Liver (tissue), 2 donors: ENCODE measurements around the gene NELL1.

ENCODE experiments used
- JUND ChIP-seq, 2 donors: IDR thresholded peaks; 2 replicates each; pipeline ENCODE4 v1.6.1; 2016; ENCODE audit warnings: antibody characterized with exemption in 2 of 2
- TF ChIP-seq, protein P1 (sequence below): IDR thresholded peaks from 2 replicates; pipeline ENCODE4 v1.6.1; 2016; ENCODE audit warnings: antibody characterized with exemption
- donor health status: healthy.

DNA sequence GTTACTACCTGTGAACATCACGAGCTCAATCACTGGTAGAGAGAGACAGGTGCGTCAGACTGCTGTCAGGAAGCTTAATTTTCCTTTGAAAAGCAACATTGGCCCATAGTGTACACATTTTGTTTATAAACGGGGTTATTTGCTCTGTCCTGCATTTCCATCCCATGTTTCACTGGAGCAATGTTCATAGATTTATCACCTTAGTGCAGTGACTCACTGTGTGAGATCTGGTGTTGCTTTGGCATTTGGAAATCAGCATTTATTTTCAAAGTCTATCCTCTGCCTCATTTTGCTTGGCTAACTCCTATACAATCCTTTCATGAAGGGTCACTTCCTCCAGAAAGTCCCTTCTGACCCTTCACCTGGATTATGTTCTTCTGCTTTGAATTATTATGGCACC is 529.1 kb downstream of the NELL1 start:
- TF ChIP-seq, protein P1, sequence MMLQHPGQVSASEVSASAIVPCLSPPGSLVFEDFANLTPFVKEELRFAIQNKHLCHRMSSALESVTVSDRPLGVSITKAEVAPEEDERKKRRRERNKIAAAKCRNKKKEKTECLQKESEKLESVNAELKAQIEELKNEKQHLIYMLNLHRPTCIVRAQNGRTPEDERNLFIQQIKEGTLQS = no peak
- TF ChIP-seq JUND (IDR thresholded peaks at IDR 0.05) = no peak
